Adrenal gland (tissue), 5 donors: ENCODE data around the gene HDAC10.

Source experiments
- POLR2A ChIP-seq, 2 donors: fragments of 450-650 bp; IDR thresholded peaks; one replicate each; pipeline ENCODE4 v1.6.1; 2017; ENCODE audit warnings: antibody characterized with exemption in 2 of 2, mild to moderate bottlenecking in 2 of 2, moderate library complexity in 1 of 2
- TF ChIP-seq, protein P1 (sequence below), 6 experiments: fragments of 450-650 bp in 4 of 6; fragments of 200-600 bp in 2 of 6; sonication (generic) in 1 of 6; IDR thresholded peaks; 1 replicate in 5 of 6; 2 replicates in 1 of 6; pipeline versions ENCODE4 v1.5.1 to v1.8.0; 2016 to 2021; ENCODE audit warnings: antibody characterized with exemption in 6 of 6, mild to moderate bottlenecking in 2 of 6, moderate library complexity in 1 of 6
- donor health status: DM: no; HTN: no; CAD: no.

GRCh38 chr22:50257041-50257440 lies 6.0 kb upstream of the HDAC10 start:
- TF ChIP-seq, protein P1, sequence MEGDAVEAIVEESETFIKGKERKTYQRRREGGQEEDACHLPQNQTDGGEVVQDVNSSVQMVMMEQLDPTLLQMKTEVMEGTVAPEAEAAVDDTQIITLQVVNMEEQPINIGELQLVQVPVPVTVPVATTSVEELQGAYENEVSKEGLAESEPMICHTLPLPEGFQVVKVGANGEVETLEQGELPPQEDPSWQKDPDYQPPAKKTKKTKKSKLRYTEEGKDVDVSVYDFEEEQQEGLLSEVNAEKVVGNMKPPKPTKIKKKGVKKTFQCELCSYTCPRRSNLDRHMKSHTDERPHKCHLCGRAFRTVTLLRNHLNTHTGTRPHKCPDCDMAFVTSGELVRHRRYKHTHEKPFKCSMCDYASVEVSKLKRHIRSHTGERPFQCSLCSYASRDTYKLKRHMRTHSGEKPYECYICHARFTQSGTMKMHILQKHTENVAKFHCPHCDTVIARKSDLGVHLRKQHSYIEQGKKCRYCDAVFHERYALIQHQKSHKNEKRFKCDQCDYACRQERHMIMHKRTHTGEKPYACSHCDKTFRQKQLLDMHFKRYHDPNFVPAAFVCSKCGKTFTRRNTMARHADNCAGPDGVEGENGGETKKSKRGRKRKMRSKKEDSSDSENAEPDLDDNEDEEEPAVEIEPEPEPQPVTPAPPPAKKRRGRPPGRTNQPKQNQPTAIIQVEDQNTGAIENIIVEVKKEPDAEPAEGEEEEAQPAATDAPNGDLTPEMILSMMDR (IDR thresholded peaks at IDR 0.05) = no peak
- no peak for TF ChIP-seq POLR2A (IDR thresholded peaks at IDR 0.05)
